Tibial nerve (tissue), 3 donors: Measurements from ENCODE around the gene OSBPL5.

Source experiments
- POLR2A ChIP-seq, 2 donors: fragments of 450-650 bp; IDR thresholded peaks; one replicate each; pipeline ENCODE4 v1.6.1; 2017; ENCODE audit warnings: antibody characterized with exemption in 2 of 2, mild to moderate bottlenecking in 2 of 2, moderate library complexity in 2 of 2
- TF ChIP-seq, protein P1 (sequence below), 5 experiments: fragments of 200-600 bp in 3 of 5; fragments of 450-650 bp in 2 of 5; sonication (generic) in 3 of 5; IDR thresholded peaks; one replicate each; pipeline ENCODE4 v1.5.1; 2016 to 2019; ENCODE audit warnings: antibody characterized with exemption in 5 of 5, mild to moderate bottlenecking in 3 of 5, moderate library complexity in 2 of 5

- TF ChIP-seq, protein P1, sequence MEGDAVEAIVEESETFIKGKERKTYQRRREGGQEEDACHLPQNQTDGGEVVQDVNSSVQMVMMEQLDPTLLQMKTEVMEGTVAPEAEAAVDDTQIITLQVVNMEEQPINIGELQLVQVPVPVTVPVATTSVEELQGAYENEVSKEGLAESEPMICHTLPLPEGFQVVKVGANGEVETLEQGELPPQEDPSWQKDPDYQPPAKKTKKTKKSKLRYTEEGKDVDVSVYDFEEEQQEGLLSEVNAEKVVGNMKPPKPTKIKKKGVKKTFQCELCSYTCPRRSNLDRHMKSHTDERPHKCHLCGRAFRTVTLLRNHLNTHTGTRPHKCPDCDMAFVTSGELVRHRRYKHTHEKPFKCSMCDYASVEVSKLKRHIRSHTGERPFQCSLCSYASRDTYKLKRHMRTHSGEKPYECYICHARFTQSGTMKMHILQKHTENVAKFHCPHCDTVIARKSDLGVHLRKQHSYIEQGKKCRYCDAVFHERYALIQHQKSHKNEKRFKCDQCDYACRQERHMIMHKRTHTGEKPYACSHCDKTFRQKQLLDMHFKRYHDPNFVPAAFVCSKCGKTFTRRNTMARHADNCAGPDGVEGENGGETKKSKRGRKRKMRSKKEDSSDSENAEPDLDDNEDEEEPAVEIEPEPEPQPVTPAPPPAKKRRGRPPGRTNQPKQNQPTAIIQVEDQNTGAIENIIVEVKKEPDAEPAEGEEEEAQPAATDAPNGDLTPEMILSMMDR (IDR thresholded peaks at IDR 0.05), result no peak
- no peak for TF ChIP-seq POLR2A (IDR thresholded peaks at IDR 0.05)
Measured at GRCh38 chr11:3046641-3047040, 118.5 kb downstream of the OSBPL5 start.
